DND-41 (cell line): ENCODE measurements around the gene NFIA.

ENCODE experiments used
- ATAC-seq: fragments of 200-7000 bp; cut with Tn5 transposase; 3 replicates; pipeline ENCODE4 v1.9.1; 2021; ENCODE audit warnings: low read depth; ENCODE audit not compliant: insufficient read depth
- DNase-seq: peaks from one replicate; pipeline ENCODE4 v3.0.0-alpha.2; 2020
- H2AFZ ChIP-seq: 2 replicates; pipeline ENCODE4 v1.6.0; 2012; ENCODE audit warnings: low read depth, low read length
- H3K27ac ChIP-seq: 2 replicates; pipeline ENCODE4 v1.5.1; 2012; ENCODE audit warnings: low read length, inconsistent platforms
- H3K27me3 ChIP-seq: fragments of 200-600 bp; sonication (generic); 2 replicates; pipeline ENCODE4 v1.6.0; 2012; ENCODE audit warnings: low read length, mild to moderate bottlenecking, inconsistent platforms; ENCODE audit not compliant: insufficient read depth, poor library complexity
- H3K36me3 ChIP-seq: 2 replicates; pipeline ENCODE4 v1.5.1; 2012; ENCODE audit warnings: low read length, inconsistent platforms; ENCODE audit not compliant: insufficient read depth
- H3K4me1 ChIP-seq: 2 replicates; pipeline ENCODE4 v1.5.1; 2012; ENCODE audit warnings: mild to moderate bottlenecking, low read length; ENCODE audit not compliant: insufficient read depth
- H3K4me2 ChIP-seq: 2 replicates; pipeline ENCODE4 v1.6.0; 2012; ENCODE audit warnings: mild to moderate bottlenecking, moderate library complexity, low read length, inconsistent platforms; ENCODE audit not compliant: insufficient read depth
- H3K4me3 ChIP-seq, 2 experiments: fragments of 200-600 bp in 1 of 2; shearing (Covaris generic) in 1 of 2; 2 replicates each; pipeline ENCODE4 v1.5.1; 2012 to 2016; ENCODE audit warnings: inconsistent platforms in 2 of 2, low read length in 2 of 2, mild to moderate bottlenecking in 2 of 2, low read depth in 1 of 2, moderate library complexity in 1 of 2
- H3K79me2 ChIP-seq: 2 replicates; pipeline ENCODE4 v1.6.0; 2012; ENCODE audit warnings: low read length, inconsistent platforms; ENCODE audit not compliant: insufficient read depth
- H3K9ac ChIP-seq: 2 replicates; pipeline ENCODE4 v1.6.0; 2012; ENCODE audit warnings: low read depth, mild to moderate bottlenecking, inconsistent platforms, low read length, moderate library complexity
- H3K9me3 ChIP-seq: 2 replicates; pipeline ENCODE4 v1.5.1; 2012; ENCODE audit warnings: low read length, moderate library complexity, mild to moderate bottlenecking, inconsistent platforms; ENCODE audit not compliant: insufficient read depth, severe bottlenecking
- H4K20me1 ChIP-seq: 2 replicates; pipeline ENCODE4 v1.6.0; 2012; ENCODE audit warnings: low read length; ENCODE audit not compliant: insufficient read depth
- EZH2 ChIP-seq: IDR thresholded peaks from 3 replicates; pipeline ENCODE4 v1.6.1; 2012; ENCODE audit warnings: borderline replicate concordance, low read depth, mild to moderate bottlenecking, moderate library complexity, low read length, inconsistent platforms; ENCODE audit not compliant: severe bottlenecking
- TF ChIP-seq, protein P1 (sequence below): IDR thresholded peaks from 2 replicates; pipeline ENCODE4 v1.5.1; 2012; ENCODE audit warnings: borderline replicate concordance, low read length, moderate library complexity, mild to moderate bottlenecking; ENCODE audit not compliant: poor library complexity, severe bottlenecking; ENCODE audit errors: extremely low read depth

NFIA gene

DNA sequence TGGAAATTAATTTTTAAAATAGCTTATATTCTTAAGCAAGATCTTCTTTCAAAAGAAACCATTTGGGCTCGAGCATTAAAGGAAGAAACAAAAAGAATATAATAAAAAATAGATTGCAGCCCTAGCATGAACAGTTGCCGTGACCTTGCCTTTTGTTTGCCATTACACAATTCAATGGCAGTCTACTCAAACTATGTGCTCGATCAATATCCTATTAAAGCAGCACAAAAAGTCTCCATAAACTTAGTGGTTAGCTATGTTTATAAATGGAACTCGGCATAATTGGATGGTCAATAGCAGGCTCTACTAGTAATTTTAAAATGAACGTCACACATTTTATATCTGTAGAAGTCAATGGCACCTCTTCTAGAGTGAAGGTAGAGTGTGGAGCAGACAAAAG is 256.5 kb downstream of the NFIA start:
- H3K27me3 ChIP-seq = no peaks in the 10 kb centered on the region
- H3K27ac ChIP-seq = no peak overlapping the region
- DNase-seq = no peak
- H3K9me3 ChIP-seq = no peaks in the 10 kb centered on the region
- ATAC-seq = no peak
- H4K20me1 ChIP-seq = no peaks in the 10 kb centered on the region
- TF ChIP-seq, protein P1, sequence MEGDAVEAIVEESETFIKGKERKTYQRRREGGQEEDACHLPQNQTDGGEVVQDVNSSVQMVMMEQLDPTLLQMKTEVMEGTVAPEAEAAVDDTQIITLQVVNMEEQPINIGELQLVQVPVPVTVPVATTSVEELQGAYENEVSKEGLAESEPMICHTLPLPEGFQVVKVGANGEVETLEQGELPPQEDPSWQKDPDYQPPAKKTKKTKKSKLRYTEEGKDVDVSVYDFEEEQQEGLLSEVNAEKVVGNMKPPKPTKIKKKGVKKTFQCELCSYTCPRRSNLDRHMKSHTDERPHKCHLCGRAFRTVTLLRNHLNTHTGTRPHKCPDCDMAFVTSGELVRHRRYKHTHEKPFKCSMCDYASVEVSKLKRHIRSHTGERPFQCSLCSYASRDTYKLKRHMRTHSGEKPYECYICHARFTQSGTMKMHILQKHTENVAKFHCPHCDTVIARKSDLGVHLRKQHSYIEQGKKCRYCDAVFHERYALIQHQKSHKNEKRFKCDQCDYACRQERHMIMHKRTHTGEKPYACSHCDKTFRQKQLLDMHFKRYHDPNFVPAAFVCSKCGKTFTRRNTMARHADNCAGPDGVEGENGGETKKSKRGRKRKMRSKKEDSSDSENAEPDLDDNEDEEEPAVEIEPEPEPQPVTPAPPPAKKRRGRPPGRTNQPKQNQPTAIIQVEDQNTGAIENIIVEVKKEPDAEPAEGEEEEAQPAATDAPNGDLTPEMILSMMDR = no peak
- TF ChIP-seq EZH2 = no peak
- H3K4me3 ChIP-seq = no peak overlapping the region
- no peak overlapping the region for H3K4me2 ChIP-seq
- no peaks in the 10 kb centered on the region for H3K36me3 ChIP-seq
- H2AFZ ChIP-seq = no peak overlapping the region
- no peak overlapping the region for H3K9ac ChIP-seq
- H3K79me2 ChIP-seq = no peaks in the 10 kb centered on the region
- H3K4me1 ChIP-seq = no peaks in the 10 kb centered on the region

DNA sequence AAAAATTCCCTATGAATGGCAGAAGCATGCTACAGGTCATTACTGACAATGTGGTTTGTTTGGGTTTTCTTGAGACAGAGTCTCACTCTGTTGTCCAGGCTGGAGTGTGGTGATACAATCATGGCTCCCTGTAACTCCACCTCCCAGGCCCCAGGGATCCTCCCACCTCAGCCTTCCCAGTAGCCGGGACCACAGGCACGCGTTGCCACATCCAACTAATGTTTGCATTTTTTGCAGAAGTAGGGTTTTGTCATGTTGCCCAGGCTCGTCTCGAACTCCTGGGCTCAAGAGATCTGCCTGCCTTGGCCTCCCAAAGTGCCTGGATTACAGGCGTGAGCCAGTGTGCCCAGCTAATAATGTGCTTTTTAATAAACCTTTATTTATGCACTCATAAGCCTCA is 259.1 kb downstream of the NFIA start:
- Histone ChIP-seq H2AFZ (no peak overlapping the region), H3K4me1 (no peaks in the 10 kb centered on the region), H4K20me1 (no peaks in the 10 kb centered on the region), H3K4me3 (no peak overlapping the region), H3K79me2 (no peaks in the 10 kb centered on the region), H3K9me3 (no peaks in the 10 kb centered on the region), H3K4me2 (no peak overlapping the region), H3K9ac (no peak overlapping the region), H3K27ac (no peak overlapping the region), H3K27me3 (no peaks in the 10 kb centered on the region), H3K36me3 (no peaks in the 10 kb centered on the region)
- no peak for TF ChIP-seq EZH2
- TF ChIP-seq, protein P1 = no peak
- DNase-seq (no peak), ATAC-seq (no peak)

DNA sequence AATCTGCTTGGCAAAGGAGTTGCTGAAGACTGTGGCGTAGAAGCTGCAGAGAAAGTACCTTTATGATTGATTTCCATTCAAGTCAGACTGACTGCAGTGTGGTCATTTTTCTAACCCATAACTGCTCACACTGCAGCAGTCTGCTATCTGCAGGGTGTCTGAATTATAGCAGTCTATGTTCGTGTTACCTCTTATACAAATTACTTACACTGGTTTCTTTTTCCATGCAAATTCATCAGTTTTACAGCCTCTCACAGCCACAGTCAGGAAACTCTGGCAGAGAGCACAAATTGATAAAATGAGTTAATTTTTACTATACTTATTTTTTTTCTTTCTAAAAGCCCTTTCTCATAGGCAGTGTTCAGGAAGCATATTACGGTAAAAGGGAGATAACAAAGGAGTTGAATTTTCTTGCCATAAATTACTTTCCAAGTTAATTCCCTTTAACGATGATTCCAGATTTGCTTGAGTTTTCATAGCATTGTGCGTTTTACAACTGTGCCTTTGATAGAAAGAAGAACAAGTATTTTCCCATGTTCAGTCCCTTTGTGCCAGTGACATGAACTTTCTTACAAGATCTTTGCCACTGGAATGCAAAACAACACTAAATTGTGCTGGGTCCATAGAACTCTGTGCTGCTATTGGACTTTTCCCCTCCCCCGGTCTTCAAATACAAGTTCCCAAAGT is 261.5 kb downstream of the NFIA start:
- no peaks in the 10 kb centered on the region for H3K79me2 ChIP-seq
- no peaks in the 10 kb centered on the region for H3K9me3 ChIP-seq
- no peaks in the 10 kb centered on the region for H4K20me1 ChIP-seq
- H3K27me3 ChIP-seq = no peaks in the 10 kb centered on the region
- H3K36me3 ChIP-seq = no peaks in the 10 kb centered on the region
- TF ChIP-seq EZH2 = no peak
- TF ChIP-seq, protein P1 = no peak
- H2AFZ ChIP-seq = no peak overlapping the region
- no peak for ATAC-seq
- H3K9ac ChIP-seq = no peak overlapping the region
- H3K27ac ChIP-seq = no peak overlapping the region
- DNase-seq = no peak
- no peak overlapping the region for H3K4me2 ChIP-seq
- H3K4me1 ChIP-seq = no peaks in the 10 kb centered on the region
- H3K4me3 ChIP-seq = no peak overlapping the region

GRCh38 chr1:61344696-61345095 is 262.3 kb downstream of the NFIA start:
- DNase-seq (no peak), ATAC-seq (no peak)
- Histone ChIP-seq H3K9ac (no peak overlapping the region), H3K9me3 (no peaks in the 10 kb centered on the region), H3K4me1 (no peaks in the 10 kb centered on the region), H4K20me1 (no peaks in the 10 kb centered on the region), H3K36me3 (no peaks in the 10 kb centered on the region), H3K4me2 (no peak overlapping the region), H3K27ac (no peak overlapping the region), H3K4me3 (no peak overlapping the region), H3K27me3 (no peaks in the 10 kb centered on the region), H2AFZ (no peak overlapping the region), H3K79me2 (no peaks in the 10 kb centered on the region)
- no peak for TF ChIP-seq EZH2
- TF ChIP-seq, protein P1 = no peak
